CD4-positive, alpha-beta T cell treated with Interferon alpha-2 for 1 hour (primary cell): Measurements from ENCODE around the gene SLC25A15.
"Not testable (repeated sequence)": the region's sequence is repeated elsewhere in the genome, so short reads cannot be mapped to it uniquely, and the experiment has no call there.

Source experiments
- DNase-seq, 2 donors: peaks; one replicate each; pipeline ENCODE4 v3.0.0-alpha.2; 2020 to 2022

The SLC25A15 gene

DNA sequence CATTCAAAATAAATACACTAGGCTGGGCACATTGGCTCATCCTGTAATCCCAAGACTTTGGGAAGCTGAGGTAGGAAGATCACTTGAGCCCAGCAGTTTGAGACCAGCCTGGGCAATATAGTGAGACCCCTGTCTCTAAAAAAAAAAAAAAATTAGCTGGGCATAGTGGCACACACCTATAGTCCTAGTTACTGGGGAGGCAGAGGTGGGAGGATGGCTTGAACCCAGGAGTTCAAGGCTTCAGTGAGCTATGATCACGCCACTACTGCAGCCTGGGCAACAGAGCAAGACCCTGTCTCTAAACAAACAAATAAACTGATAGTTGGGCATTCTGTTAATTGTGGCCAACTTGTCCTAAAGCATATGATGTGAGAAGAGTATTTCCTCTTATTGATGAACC, 6.4 kb upstream of the SLC25A15 start:
- DNase-seq = not testable (repeated sequence)

- DNase-seq = no peak
Observed at GRCh38 chr13:40784540-40784939, 4.9 kb upstream of the SLC25A15 start.

DNA sequence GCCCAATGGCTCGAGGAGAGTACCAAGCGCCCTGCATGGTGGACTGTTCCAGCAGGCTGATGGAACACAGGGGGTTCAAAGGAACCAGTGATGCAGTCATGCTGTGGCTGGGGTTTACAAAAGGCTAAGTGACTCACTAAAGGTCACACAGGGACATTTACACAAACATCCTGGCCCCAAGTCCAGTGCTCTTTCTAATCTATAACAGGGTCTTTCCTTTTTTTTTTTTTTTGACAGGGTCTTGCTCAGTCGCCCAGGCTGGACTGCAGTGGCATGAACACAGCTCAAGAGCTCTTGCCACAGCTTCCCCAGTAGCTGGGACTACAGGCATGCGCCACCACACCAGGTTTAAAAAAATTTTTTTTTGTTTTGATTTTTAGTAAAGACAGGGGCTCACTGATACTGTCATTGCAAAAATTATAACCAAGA, 2.8 kb upstream of the SLC25A15 start:
- no peak for DNase-seq

DNA sequence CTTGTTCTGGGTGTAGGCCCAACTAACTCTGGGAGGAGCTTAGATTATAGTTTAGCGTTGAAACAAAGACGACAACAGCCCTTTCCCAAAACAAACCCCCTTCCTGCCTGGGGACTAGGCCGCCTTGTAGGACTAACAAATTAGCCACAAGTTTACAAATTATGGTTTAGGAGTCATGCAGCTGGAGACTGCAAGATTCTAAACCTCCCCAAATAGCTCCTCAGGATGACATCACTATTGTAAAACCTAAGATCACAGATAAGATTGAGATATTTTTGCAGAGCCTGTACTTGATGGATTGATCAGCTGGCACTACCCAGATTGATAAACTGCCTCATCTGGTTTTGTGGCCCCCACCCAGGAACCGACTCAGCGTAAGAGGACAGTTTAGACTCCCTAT, 2.3 kb upstream of the SLC25A15 start:
- DNase-seq = no peak

- DNase-seq = not testable (repeated sequence)
Observed at GRCh38 chr13:40788540-40789274, 704 bp upstream of the SLC25A15 start.

DNA sequence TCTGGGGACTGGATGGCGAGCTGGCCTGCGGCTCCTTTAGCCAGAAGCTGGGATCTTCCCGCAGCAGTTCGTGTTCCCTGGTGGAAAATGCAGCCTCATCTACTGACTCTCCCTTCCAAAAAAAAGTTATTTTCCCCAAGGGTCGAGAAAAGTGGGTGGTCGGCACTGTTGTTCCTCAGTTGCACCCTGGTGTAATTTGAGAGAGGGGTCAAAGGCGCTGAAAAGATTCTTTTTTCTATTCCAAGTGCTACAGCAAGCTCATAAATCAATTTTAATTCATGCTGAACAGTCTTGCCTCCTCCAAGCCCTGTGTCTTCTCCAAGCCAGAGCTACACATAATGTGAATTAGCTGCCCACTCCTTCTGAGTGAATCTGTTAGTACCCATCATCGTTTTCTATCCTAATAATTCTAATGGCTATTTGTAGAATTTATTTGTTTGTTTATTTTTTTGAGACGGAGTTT, 774 bp downstream of the SLC25A15 start:
- DNase-seq = no peak

- no peak for DNase-seq
Observed at GRCh38 chr13:40792284-40793051, 3.1 kb downstream of the SLC25A15 start.

DNA sequence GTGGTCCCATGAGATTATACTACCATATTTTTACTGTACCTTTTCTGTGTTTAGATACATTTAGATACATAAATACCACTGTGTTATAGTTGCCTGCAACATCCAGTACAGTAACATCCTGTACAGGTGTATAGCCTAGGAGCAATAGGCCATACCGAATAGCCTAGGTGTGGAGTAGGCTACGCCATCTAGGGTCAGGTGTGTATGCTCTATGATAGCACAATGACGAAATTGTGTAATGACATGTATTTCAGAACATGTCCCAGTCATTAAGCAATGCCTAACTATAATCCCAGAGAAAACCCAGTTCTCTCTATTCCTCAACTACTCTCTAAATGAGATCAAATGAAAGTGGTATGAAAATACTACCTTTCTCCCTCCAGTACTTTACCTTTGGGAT, 3.9 kb downstream of the SLC25A15 start:
- DNase-seq = no peak

- no peak for DNase-seq
Observed at GRCh38 chr13:40794414-40795368, 5.3 kb downstream of the SLC25A15 start.

DNA sequence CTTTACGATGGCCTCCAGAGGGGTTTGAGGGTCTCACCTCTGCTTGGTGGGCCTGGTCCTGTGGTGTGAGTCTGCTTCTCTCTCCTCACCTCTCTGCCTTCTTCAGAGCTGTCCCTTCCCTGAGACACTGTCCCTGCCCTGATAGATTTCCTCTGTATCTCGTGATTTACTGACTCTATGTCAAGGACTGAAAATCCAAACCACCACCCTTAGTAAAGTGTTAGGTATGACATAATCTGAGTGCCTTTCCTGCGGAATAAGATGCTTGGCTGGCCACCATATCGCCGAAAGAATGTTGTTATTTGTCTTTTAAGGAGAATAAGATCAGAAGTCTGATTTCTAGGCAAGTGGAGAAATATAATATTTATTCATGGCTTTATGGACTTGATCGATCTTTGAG, 7.2 kb downstream of the SLC25A15 start:
- DNase-seq = no peak

DNA sequence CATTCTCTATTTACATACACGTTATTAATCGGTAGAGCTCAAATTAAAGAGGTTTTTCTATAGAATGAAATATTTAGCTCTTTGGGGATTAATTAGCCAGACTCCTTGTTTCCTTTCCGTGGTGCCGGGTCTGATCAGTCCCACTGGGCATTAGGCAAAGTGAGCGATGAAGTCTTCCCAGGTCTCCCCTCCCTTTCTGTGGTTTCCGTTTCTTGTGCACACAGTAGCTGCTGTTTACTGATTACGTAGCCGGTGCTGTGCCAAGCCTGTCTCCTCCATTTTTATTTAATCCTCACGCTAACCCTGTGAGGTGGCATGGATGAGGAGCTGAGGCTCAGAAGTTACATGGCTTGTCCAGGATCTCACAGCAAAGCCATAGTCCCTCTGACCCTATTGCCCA, 9.0 kb downstream of the SLC25A15 start:
- DNase-seq = peak; percentile 19 to 39

GRCh38 chr13:40799508-40799907, 10.1 kb downstream of the SLC25A15 start:
- DNase-seq = no peak

DNA sequence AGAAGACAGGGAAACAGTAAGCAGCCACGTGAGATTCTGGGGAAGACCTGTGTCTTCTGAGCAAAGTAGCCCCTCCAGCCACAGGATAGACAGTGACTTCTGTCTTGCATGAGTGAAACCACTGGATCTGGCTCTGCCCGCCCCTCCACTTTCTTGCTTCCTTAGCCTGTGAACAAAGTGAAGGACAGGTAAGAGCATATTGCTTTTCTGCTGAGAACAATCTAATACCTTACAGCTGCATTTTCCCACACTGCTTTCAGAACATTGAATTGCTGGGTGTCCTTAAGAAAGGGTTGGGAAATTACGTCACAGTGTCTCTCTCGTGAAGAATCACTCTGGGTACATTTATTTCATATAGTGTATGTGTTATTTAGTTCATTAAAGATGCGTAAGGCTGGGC, 11.1 kb downstream of the SLC25A15 start:
- no peak for DNase-seq

DNA sequence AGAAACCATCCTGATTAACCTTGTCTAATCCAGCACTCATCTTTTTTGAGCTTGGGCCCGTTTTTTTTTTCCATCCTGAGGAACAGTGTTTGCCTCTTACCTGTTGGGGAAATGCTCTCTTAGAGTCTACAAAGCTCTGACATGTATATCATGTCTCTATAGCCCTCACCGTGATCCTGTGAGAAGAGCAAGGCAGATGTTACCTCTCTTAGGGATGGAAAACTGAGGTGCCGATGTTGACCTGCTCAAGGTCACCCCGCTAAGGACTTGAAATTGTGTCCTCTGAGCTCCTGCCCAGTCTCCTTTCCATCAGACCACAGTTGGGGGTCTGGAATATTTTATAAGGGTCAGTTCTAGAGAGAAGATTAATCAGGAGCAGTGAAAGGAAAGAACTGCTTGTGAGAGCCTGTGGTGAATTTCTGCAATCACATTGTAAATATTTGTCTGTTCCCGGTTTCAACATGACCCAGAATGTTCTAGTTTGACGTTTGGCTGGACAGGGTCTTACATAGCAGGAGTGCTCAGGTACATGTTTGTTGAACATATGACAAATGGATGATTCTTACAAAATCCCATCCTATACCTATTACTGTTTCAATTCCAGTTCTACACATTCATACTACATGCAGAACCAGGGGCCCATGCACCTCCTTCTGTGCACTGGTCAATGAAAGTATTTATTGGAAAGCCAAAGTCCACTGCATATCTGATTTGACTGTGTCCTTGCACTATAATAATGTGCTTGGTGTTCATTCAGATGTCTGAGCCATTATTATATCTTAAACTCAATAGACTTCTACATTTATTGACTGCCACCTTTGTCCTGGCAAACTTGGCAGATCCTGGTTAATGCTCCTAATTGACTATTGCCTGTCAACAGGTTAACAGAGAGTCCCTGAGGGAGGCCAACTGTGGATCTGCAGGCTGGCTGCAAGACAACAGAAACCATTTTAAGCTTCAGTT, 12.1 kb downstream of the SLC25A15 start:
- DNase-seq = no peak

DNA sequence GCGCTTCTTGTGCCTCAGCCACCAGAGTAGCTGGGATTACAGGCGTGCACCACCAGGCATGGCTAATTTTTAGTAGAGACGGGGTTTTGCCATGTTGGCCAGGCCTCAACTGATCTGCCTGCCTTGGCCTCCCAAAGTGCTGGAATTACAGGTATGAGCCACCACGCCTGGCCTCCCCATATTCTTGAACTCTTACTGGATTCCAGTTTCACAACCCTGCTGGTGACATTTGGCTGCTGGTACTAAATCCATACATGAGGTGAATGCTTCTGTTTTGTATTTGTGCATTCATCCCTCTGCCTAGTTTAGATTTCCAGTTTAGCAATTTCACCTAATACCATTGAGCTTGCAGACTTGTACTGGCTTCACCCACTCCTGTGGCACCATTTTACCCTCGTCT, 13.9 kb downstream of the SLC25A15 start:
- DNase-seq = no peak

- DNase-seq = no peak
Observed at GRCh38 chr13:40806241-40806640, 16.8 kb downstream of the SLC25A15 start.

DNA sequence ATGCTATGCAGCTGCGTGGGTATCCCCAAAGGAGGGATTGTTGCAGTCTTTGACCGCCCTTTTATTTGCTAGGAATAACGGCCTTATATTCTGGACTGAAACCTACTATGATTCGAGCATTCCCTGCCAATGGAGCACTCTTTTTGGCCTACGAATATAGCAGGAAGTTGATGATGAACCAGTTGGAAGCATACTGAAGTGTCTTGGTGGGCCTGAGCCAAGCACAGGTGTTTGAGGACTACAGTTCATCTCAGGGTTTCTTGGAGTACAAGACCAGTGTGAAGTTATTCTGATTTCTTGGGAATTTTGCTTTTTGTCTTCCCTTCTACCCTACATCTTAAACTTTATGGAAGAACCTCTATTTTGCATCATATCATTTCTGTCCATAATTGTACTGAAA, 20.1 kb downstream of the SLC25A15 start:
- DNase-seq = no peak

DNA sequence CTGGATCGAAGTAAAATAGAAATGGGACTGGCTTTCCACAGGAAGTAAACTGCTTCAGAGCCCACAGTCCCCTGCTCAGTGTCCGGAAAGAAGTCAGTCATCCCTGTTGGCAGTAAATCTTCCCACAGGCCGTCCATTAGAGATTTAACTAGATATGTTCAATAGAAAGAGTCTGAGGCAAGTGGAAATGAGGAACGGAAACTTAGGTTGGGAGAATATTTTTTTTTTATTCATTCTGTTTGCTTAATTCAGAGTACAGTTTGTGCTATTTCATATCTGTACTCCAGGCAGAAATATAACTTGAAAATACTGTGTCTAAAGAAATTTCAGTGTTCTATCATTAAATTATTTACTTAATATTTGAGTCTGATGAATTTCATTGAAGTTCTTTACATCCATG, 22.7 kb downstream of the SLC25A15 start:
- DNase-seq = no peak

- DNase-seq = no peak
Observed at GRCh38 chr13:40812724-40813445, 23.5 kb downstream of the SLC25A15 start.

- peak in 1 of 2 donors; percentile 41 for DNase-seq
Observed at GRCh38 chr13:40813667-40814454, 24.4 kb downstream of the SLC25A15 start.
